ENCODE measurements around the gene RGL1.

Gene RGL1

GRCh38 chr1:183804916-183805841 is at the start of gene RGL1:
TSS of gene RGL1 (plus strand) at chr1:183805120. CDS start at chr1:183805298, 178 bp downstream.
- Histone ChIP-seq H3K9me2 (replicated peaks; ENCODE audit: control insufficient read depth, low read length) (no peaks in the 10 kb centered on the region), H3K4me1 (ENCODE audit: control insufficient read depth, low read length) (no peaks in the 10 kb centered on the region), H4K20me1 (ENCODE audit: control insufficient read depth, insufficient read depth, low read depth, low read length) (no peaks in the 10 kb centered on the region), H3K27ac (ENCODE audit: low read depth, low read length) (no peak within 1 kb of the TSS), H3K79me2 (ENCODE audit: control insufficient read depth, low read length) (no peaks in the 10 kb centered on the region), H3K4me2 (ENCODE audit: low read length) (no peak within 1 kb of the TSS), H3K4me3 (ENCODE audit: low read length) (no peak within 1 kb of the TSS), H3F3A (ENCODE audit: control insufficient read depth, insufficient read depth) (no peaks in the 10 kb centered on the region), H3K9me3 (ENCODE audit: control insufficient read depth, insufficient read depth, low read length) (peaks cover 3% of the 10 kb centered on the region; the same call in 1 of the 2 replicates), H3K36me3 (ENCODE audit: control insufficient read depth, low read length) (no peaks in the 10 kb centered on the region), H3K27me3 (ENCODE audit: control insufficient read depth, low read length) (peaks cover 4% of the 10 kb centered on the region; the same call in 1 of the 2 replicates)
- TF ChIP-seq EZH2phosphoT487 (IDR thresholded peaks at IDR 0.05; ENCODE audit: borderline replicate concordance, low read length) = no peak
- TF ChIP-seq, protein P1, sequence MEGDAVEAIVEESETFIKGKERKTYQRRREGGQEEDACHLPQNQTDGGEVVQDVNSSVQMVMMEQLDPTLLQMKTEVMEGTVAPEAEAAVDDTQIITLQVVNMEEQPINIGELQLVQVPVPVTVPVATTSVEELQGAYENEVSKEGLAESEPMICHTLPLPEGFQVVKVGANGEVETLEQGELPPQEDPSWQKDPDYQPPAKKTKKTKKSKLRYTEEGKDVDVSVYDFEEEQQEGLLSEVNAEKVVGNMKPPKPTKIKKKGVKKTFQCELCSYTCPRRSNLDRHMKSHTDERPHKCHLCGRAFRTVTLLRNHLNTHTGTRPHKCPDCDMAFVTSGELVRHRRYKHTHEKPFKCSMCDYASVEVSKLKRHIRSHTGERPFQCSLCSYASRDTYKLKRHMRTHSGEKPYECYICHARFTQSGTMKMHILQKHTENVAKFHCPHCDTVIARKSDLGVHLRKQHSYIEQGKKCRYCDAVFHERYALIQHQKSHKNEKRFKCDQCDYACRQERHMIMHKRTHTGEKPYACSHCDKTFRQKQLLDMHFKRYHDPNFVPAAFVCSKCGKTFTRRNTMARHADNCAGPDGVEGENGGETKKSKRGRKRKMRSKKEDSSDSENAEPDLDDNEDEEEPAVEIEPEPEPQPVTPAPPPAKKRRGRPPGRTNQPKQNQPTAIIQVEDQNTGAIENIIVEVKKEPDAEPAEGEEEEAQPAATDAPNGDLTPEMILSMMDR (IDR thresholded peaks at IDR 0.05; ENCODE audit: low read depth, low read length, poor library complexity, severe bottlenecking) = no peak

DNA sequence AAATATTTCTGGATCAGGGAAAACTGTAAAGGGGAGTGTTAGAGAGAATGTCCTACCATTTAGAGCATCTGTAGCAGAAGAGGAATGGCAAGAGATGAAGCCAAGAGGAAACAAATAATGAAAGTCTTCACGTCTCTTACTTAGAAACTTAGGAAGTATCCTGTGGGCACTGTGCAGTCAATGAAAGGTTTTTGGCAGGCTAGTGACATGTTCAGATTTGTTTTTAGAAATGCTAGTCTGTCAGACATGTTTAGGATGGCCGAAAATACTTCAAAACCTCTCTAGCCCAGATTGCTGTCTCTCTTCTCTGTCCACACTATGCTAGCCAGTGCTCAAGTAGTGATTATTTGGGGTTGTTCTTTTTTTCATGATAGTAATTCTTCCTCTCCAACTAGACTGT is 48.6 kb upstream of the RGL1 start:
- no peaks in the 10 kb centered on the region for H3K9me2 ChIP-seq (replicated peaks; ENCODE audit: control insufficient read depth, low read length)
- H3K27ac ChIP-seq (ENCODE audit: low read depth, low read length) = no peak overlapping the region
- TF ChIP-seq, protein P1 (IDR thresholded peaks at IDR 0.05; ENCODE audit: low read depth, low read length, poor library complexity, severe bottlenecking) = no peak
- H3K4me1 ChIP-seq (ENCODE audit: control insufficient read depth, low read length) = no peaks in the 10 kb centered on the region
- H3K4me2 ChIP-seq (ENCODE audit: low read length) = no peak overlapping the region
- no peaks in the 10 kb centered on the region for H3K27me3 ChIP-seq (ENCODE audit: control insufficient read depth, low read length)
- H3K9me3 ChIP-seq (ENCODE audit: control insufficient read depth, insufficient read depth, low read length) = no peaks in the 10 kb centered on the region
- H3K4me3 ChIP-seq (ENCODE audit: low read length) = no peak overlapping the region
- no peaks in the 10 kb centered on the region for H3K36me3 ChIP-seq (ENCODE audit: control insufficient read depth, low read length)
- H4K20me1 ChIP-seq (ENCODE audit: control insufficient read depth, insufficient read depth, low read depth, low read length) = no peaks in the 10 kb centered on the region
- H3F3A ChIP-seq (ENCODE audit: control insufficient read depth, insufficient read depth) = no peaks in the 10 kb centered on the region
- no peaks in the 10 kb centered on the region for H3K79me2 ChIP-seq (ENCODE audit: control insufficient read depth, low read length)

- H3F3A ChIP-seq (ENCODE audit: control insufficient read depth, insufficient read depth) = no peaks in the 10 kb centered on the region
- H3K27me3 ChIP-seq (ENCODE audit: control insufficient read depth, low read length) = no peaks in the 10 kb centered on the region
- no peaks in the 10 kb centered on the region for H3K9me3 ChIP-seq (ENCODE audit: control insufficient read depth, insufficient read depth, low read length)
- H3K36me3 ChIP-seq (ENCODE audit: control insufficient read depth, low read length) = no peaks in the 10 kb centered on the region
- H3K4me3 ChIP-seq (ENCODE audit: low read length) = no peak overlapping the region
- H3K9me2 ChIP-seq (replicated peaks; ENCODE audit: control insufficient read depth, low read length) = no peaks in the 10 kb centered on the region
- no peaks in the 10 kb centered on the region for H3K79me2 ChIP-seq (ENCODE audit: control insufficient read depth, low read length)
- H4K20me1 ChIP-seq (ENCODE audit: control insufficient read depth, insufficient read depth, low read depth, low read length) = no peaks in the 10 kb centered on the region
- no peaks in the 10 kb centered on the region for H3K4me1 ChIP-seq (ENCODE audit: control insufficient read depth, low read length)
- H3K4me2 ChIP-seq (ENCODE audit: low read length) = no peak overlapping the region
- no peak for TF ChIP-seq EZH2phosphoT487 (IDR thresholded peaks at IDR 0.05; ENCODE audit: borderline replicate concordance, low read length)
- TF ChIP-seq, protein P1 (IDR thresholded peaks at IDR 0.05; ENCODE audit: low read depth, low read length, poor library complexity, severe bottlenecking) = no peak
- H3K27ac ChIP-seq (ENCODE audit: low read depth, low read length) = no peak overlapping the region
Observed at GRCh38 chr1:183757061-183757460, 47.9 kb upstream of the RGL1 start.

All from DOHH2 (cell line).